Fibroblast of pulmonary artery (primary cell): ENCODE results near the gene F8.

Experiments
- DNase-seq: peaks from one replicate; pipeline ENCODE4 v3.0.0-alpha.2; 2010; ENCODE audit warnings: low read depth
- H3K4me3 ChIP-seq: replicated peaks from 2 replicates; pipeline ENCODE4 v1.5.1; 2011; ENCODE audit warnings: low read depth, mild to moderate bottlenecking, control low read depth, low read length, moderate library complexity
- CTCF ChIP-seq: IDR thresholded peaks from 2 replicates; pipeline ENCODE4 v1.5.1; 2011; ENCODE audit warnings: mild to moderate bottlenecking, control low read depth, low read length, inconsistent platforms; ENCODE audit errors: missing control alignments

F8 gene

DNA sequence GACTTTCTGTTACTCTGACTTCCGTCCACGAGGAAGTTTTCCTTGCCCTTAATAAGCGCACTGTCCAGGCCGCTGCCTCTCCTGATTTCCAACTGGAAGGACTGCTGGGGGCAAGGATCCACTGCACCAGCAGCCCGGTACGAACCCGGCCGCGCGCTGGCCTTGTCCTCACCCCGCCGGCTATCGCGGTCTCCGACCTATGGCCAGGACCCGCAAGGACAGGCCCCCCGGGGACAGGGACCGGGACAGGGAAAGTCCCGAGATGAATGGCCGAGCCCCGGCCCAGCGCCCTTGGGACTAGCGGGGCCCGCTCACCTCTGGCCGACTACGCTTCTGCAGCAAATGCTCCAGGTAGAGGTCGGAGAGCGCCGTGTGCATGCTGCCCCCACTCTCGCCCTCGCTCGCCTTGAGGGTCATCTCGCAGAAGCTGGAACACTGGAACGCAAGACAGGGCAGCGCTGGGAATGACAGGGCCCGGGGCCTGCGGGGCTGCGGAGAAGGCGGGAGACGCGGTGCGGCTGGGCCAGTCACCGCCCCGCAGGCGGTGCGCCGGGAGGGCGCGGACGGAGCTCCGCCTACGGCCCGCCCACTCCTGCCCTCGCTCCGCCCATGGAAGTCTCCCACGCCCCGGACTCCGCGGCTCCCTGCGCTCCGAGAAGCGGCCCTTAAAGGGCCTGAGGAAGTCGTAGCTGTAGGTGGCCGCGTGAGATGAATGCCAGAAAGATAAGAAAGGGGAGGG is 217.4 kb downstream of the F8 start, which contains the start of gene MPP1:
Gene MPP1 (minus strand): TSS at position 529 of the 739 bp plus-strand sequence. CDS start 112 bp downstream, at position 417.
- peak within 1 kb of the TSS; percentile 67 for H3K4me3 ChIP-seq
- DNase-seq, result peak; percentile 80
- TF ChIP-seq CTCF, result no peak

- no peak for TF ChIP-seq CTCF
- peak overlapping the region; percentile 67 for H3K4me3 ChIP-seq
- no peak for DNase-seq
Observed at GRCh38 chrX:154804261-154804956, 218.1 kb downstream of the F8 start.

GRCh38 chrX:154802947-154803346 is 219.6 kb downstream of the F8 start:
- no peak for DNase-seq
- H3K4me3 ChIP-seq, result no peak overlapping the region
- TF ChIP-seq CTCF, result no peak

DNA sequence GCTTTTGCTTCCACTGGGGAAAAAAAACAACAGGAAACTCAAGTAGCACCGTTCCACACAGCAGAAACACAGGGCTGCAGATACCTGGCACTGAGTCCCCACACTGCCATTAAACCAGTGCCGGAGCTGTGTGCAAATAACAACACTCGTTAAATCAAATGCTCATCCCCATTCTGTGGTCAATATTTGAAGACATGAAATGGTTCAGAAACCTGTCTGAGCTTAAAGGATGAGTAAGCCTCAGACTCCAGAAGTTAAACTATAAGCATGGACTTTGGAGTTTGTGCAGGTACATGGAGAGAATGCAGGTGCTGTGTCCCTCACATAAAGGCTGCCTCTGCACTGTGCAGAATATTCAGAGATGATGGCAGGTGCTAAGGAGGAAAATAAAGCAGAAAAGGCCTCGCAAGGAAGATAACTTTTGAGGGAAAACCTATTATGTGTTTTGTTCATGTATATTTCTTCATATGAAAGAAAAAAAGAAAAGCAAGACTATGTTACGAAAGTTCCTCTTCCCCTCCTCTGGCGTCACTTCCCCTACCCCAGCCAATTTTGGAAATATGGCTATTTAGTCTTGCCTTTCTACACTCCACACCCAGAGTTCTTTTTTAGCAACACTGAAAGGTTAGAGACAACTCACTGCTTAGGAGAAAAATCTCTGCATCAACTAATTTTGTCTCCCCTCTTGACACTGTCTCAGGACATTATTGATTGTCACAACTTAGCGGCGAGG is 221.9 kb downstream of the F8 start:
- H3K4me3 ChIP-seq, result no peak overlapping the region
- DNase-seq, result peak; percentile 14
- TF ChIP-seq CTCF, result no peak

GRCh38 chrX:154799556-154800348 is 222.8 kb downstream of the F8 start:
- TF ChIP-seq CTCF, result no peak
- no peak overlapping the region for H3K4me3 ChIP-seq
- DNase-seq, result peak; percentile 61

- H3K4me3 ChIP-seq, result no peak overlapping the region
- peak; percentile 6 for DNase-seq
- TF ChIP-seq CTCF, result no peak
Observed at GRCh38 chrX:154797006-154797405, 225.5 kb downstream of the F8 start.
